ENCODE results near the gene RAB35. TPM values are rescaled to one million over a fixed set of nuclear protein-coding genes. Genes with fewer than 3 reads are reported as not detected.

The RAB35 gene
- total RNA-seq, 1 experiment from 2014 or later: 62.0 TPM

GRCh38 chr12:120162763-120163162 is 46.2 kb upstream of the RAB35 start:
- TF ChIP-seq, protein P1, sequence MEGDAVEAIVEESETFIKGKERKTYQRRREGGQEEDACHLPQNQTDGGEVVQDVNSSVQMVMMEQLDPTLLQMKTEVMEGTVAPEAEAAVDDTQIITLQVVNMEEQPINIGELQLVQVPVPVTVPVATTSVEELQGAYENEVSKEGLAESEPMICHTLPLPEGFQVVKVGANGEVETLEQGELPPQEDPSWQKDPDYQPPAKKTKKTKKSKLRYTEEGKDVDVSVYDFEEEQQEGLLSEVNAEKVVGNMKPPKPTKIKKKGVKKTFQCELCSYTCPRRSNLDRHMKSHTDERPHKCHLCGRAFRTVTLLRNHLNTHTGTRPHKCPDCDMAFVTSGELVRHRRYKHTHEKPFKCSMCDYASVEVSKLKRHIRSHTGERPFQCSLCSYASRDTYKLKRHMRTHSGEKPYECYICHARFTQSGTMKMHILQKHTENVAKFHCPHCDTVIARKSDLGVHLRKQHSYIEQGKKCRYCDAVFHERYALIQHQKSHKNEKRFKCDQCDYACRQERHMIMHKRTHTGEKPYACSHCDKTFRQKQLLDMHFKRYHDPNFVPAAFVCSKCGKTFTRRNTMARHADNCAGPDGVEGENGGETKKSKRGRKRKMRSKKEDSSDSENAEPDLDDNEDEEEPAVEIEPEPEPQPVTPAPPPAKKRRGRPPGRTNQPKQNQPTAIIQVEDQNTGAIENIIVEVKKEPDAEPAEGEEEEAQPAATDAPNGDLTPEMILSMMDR (IDR thresholded peaks at IDR 0.05): no peak
- TF ChIP-seq, protein P2, sequence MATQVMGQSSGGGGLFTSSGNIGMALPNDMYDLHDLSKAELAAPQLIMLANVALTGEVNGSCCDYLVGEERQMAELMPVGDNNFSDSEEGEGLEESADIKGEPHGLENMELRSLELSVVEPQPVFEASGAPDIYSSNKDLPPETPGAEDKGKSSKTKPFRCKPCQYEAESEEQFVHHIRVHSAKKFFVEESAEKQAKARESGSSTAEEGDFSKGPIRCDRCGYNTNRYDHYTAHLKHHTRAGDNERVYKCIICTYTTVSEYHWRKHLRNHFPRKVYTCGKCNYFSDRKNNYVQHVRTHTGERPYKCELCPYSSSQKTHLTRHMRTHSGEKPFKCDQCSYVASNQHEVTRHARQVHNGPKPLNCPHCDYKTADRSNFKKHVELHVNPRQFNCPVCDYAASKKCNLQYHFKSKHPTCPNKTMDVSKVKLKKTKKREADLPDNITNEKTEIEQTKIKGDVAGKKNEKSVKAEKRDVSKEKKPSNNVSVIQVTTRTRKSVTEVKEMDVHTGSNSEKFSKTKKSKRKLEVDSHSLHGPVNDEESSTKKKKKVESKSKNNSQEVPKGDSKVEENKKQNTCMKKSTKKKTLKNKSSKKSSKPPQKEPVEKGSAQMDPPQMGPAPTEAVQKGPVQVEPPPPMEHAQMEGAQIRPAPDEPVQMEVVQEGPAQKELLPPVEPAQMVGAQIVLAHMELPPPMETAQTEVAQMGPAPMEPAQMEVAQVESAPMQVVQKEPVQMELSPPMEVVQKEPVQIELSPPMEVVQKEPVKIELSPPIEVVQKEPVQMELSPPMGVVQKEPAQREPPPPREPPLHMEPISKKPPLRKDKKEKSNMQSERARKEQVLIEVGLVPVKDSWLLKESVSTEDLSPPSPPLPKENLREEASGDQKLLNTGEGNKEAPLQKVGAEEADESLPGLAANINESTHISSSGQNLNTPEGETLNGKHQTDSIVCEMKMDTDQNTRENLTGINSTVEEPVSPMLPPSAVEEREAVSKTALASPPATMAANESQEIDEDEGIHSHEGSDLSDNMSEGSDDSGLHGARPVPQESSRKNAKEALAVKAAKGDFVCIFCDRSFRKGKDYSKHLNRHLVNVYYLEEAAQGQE (IDR thresholded peaks at IDR 0.05; ENCODE audit: insufficient read depth in 1 of 2, low read depth in 2 of 2, low read length in 1 of 2): no peak
- no peaks in the 10 kb centered on the region for H3K27me3 ChIP-seq (ENCODE audit: control insufficient read depth, insufficient read depth, low read length)
- H3K27ac ChIP-seq (ENCODE audit: low read length): no peak overlapping the region
- BruUV-seq (replicated peaks): no TSS peak
- intact Hi-C loops (cut with micrococcal nuclease; ENCODE audit: unreplicated experiment) (no loop called here), in situ Hi-C loops (cut with HindIII; ENCODE audit: low pct_unique_long_range_greater_than_20kb, low sequenced_read_pairs) (no loop called here)
- ATAC-seq (no peak), DNase-seq (ENCODE audit: low read depth, low spot score) (no peak)
- no peaks in the 10 kb centered on the region for H3K4me1 ChIP-seq (ENCODE audit: control insufficient read depth, insufficient read depth, low read length)
- peaks cover 22% of the 10 kb centered on the region for H3K36me3 ChIP-seq (ENCODE audit: control insufficient read depth, insufficient read depth, low read length)
- ChIA-PET CTCF (no interaction called here), POLR2A (no interaction called here)
- no peak overlapping the region for H3K4me3 ChIP-seq (ENCODE audit: low read depth in 2 of 2, low read length in 2 of 2)
- no peaks in the 10 kb centered on the region for H3K9me3 ChIP-seq (ENCODE audit: control insufficient read depth, insufficient read depth, low read depth, low read length)

GRCh38 chr12:120161852-120162251 is 45.3 kb upstream of the RAB35 start:
- in situ Hi-C loops (cut with HindIII; ENCODE audit: low pct_unique_long_range_greater_than_20kb, low sequenced_read_pairs): no loop called here
- Histone ChIP-seq H3K36me3 (ENCODE audit: control insufficient read depth, insufficient read depth, low read length) (peaks cover 22% of the 10 kb centered on the region), H3K27ac (ENCODE audit: low read length) (no peak overlapping the region), H3K27me3 (ENCODE audit: control insufficient read depth, insufficient read depth, low read length) (no peaks in the 10 kb centered on the region), H3K9me3 (ENCODE audit: control insufficient read depth, insufficient read depth, low read depth, low read length) (no peaks in the 10 kb centered on the region), H3K4me3 (ENCODE audit: low read depth in 2 of 2, low read length in 2 of 2) (no peak overlapping the region), H3K4me1 (ENCODE audit: control insufficient read depth, insufficient read depth, low read length) (no peaks in the 10 kb centered on the region)
- ChIA-PET CTCF (no interaction called here), POLR2A (no interaction called here)
- DNase-seq (ENCODE audit: low read depth, low spot score) (no peak), ATAC-seq (no peak)
- TF ChIP-seq, protein P2 (IDR thresholded peaks at IDR 0.05; ENCODE audit: insufficient read depth in 1 of 2, low read depth in 2 of 2, low read length in 1 of 2): no peak
- no TSS peak for BruUV-seq (replicated peaks)
- intact Hi-C loops (cut with micrococcal nuclease; ENCODE audit: unreplicated experiment): no loop called here

Measured in Panc1 (cell line).